GM21723 (cell line): ENCODE measurements around the gene SLC13A3.

Experiments
- ATAC-seq: cut with Tn5 transposase; IDR thresholded peaks from one replicate; pipeline ENCODE4 v1.9.1; 2021; ENCODE audit warnings: mild to moderate bottlenecking, moderate library complexity; ENCODE audit not compliant: unreplicated experiment

Gene SLC13A3

GRCh38 chr20:46545077-46545826 is 106.0 kb downstream of the SLC13A3 start:
- ATAC-seq: no peak

- ATAC-seq: no peak
These were observed 106.7 kb downstream of the SLC13A3 start for GRCh38 chr20:46544576-46544975.

GRCh38 chr20:46543959-46544358 is 107.3 kb downstream of the SLC13A3 start:
- ATAC-seq: no peak

GRCh38 chr20:46543033-46543432 is 108.2 kb downstream of the SLC13A3 start:
- ATAC-seq: no peak

- ATAC-seq: no peak
These were observed 109.9 kb downstream of the SLC13A3 start for GRCh38 chr20:46541229-46541935.

GRCh38 chr20:46539113-46539512 is 112.1 kb downstream of the SLC13A3 start:
- ATAC-seq: no peak

- ATAC-seq: no peak
These were observed 120.6 kb downstream of the SLC13A3 start for GRCh38 chr20:46530640-46531039.

- no peak for ATAC-seq
These were observed 127.4 kb downstream of the SLC13A3 start for GRCh38 chr20:46523696-46524328.

GRCh38 chr20:46523108-46523507 is 128.2 kb downstream of the SLC13A3 start:
- no peak for ATAC-seq

GRCh38 chr20:46520976-46521579 is 130.2 kb downstream of the SLC13A3 start:
- ATAC-seq: no peak

- no peak for ATAC-seq
These were observed 130.7 kb downstream of the SLC13A3 start for GRCh38 chr20:46520540-46520939.

GRCh38 chr20:46519471-46520068 is 131.7 kb downstream of the SLC13A3 start:
- ATAC-seq: no peak

GRCh38 chr20:46512943-46513844 is 138.1 kb downstream of the SLC13A3 start, which contains the start of gene ZNF334:
TSS of gene ZNF334 (minus strand) at chr20:46513559. CDS start at chr20:46512102, 1,457 bp downstream.
- ATAC-seq: no peak

- no peak for ATAC-seq
These were observed 141.7 kb downstream of the SLC13A3 start for GRCh38 chr20:46509523-46509922.
